Measurements from ENCODE around the gene L2HGDH.

- TF ChIP-seq CEBPB (IDR thresholded peaks at IDR 0.05; ENCODE audit: low read depth, low read length) (no peak), CTCF (conservative IDR thresholded peaks at IDR 0.05; ENCODE audit: low read depth, low read length) (no peak), SMC3 (IDR thresholded peaks at IDR 0.05; ENCODE audit: low read depth, low read length) (no peak), RAD21 (IDR thresholded peaks at IDR 0.05; ENCODE audit: low read length) (no peak), CHD1 (IDR thresholded peaks at IDR 0.05; ENCODE audit: low read depth, low read length) (no peak), FOS (IDR thresholded peaks at IDR 0.05; ENCODE audit: low read depth, low read length) (no peak), RFX5 (IDR thresholded peaks at IDR 0.05; ENCODE audit: low read depth, low read length) (no peak), MAZ (IDR thresholded peaks at IDR 0.05; ENCODE audit: borderline replicate concordance, low read depth, low read length) (no peak), RCOR1 (IDR thresholded peaks at IDR 0.05; ENCODE audit: insufficient replicate concordance, low read length) (no peak), POLR2A (IDR thresholded peaks at IDR 0.05; ENCODE audit: low read depth, low read length) (no peak), MAFK (IDR thresholded peaks at IDR 0.05; ENCODE audit: low read depth, low read length) (no peak)
Observed at GRCh38 chr14:50335389-50335788, 23.4 kb upstream of the L2HGDH start.

Data from IMR-90 (cell line).